MCF 10A (cell line): Measurements from ENCODE around the gene SLC35F5. TPM values are rescaled to one million over a fixed set of nuclear protein-coding genes. Genes with fewer than 3 reads are reported as not detected.
A peak's percentile ranks its signal among the peaks of the same experiment; 100 is the strongest.

Source experiments
- BruUV-seq: library from RNA; stranded (reverse); fragments of 400-500 nt; replicated peaks from 2 replicates; lab custom pipeline; 2021; lab: Mats Ljungman, UMichigan
- CTCF ChIA-PET: fragments of 300-600 bp; sonication (Branson Sonifier 250); formaldehyde crosslinking; extraction: SDS; loops from one replicate; lab custom pipeline; 2021; ENCODE audit warnings: antibody characterized with exemption, inconsistent platforms; lab: Yijun Ruan, JAX
- POLR2A ChIA-PET: fragments of 300-600, 350-650 bp; sonication (Branson Sonifier 250); formaldehyde crosslinking; extraction: SDS; loops from one replicate; lab custom pipeline; 2020; ENCODE audit warnings: antibody characterized with exemption, inconsistent platforms; lab: Yijun Ruan, JAX
- DNase-seq: peaks from one replicate; pipeline ENCODE4 v3.0.0-alpha.2; 2018; ENCODE audit not compliant: unreplicated experiment
- H3K27ac Mint-ChIP-seq: one replicate; pipeline ENCODE4 v1.8.0; 2022; ENCODE audit warnings: mild to moderate bottlenecking, low read depth, mixed read lengths; ENCODE audit not compliant: unreplicated experiment
- H3K27me3 Mint-ChIP-seq: one replicate; pipeline ENCODE4 v1.8.0; 2022; ENCODE audit warnings: mixed read lengths; ENCODE audit not compliant: insufficient read depth, unreplicated experiment
- H3K36me3 Mint-ChIP-seq: one replicate; pipeline ENCODE4 v1.8.0; 2022; ENCODE audit warnings: mild to moderate bottlenecking, moderate library complexity, mixed read lengths; ENCODE audit not compliant: insufficient read depth, unreplicated experiment
- H3K4me1 Mint-ChIP-seq: one replicate; pipeline ENCODE4 v1.8.0; 2022; ENCODE audit warnings: mixed read lengths; ENCODE audit not compliant: insufficient read depth, unreplicated experiment
- H3K4me3 Mint-ChIP-seq: one replicate; pipeline ENCODE4 v1.8.0; 2022; ENCODE audit warnings: mild to moderate bottlenecking, moderate library complexity, mixed read lengths; ENCODE audit not compliant: unreplicated experiment
- H3K9me3 Mint-ChIP-seq: one replicate; pipeline ENCODE4 v1.8.0; 2022; ENCODE audit warnings: mixed read lengths; ENCODE audit not compliant: unreplicated experiment
- intact Hi-C: fragments of 100-400 bp; cut with micrococcal nuclease; formaldehyde crosslinking; loops from 2 replicates; pipeline ENCODE4 v1.14.1; 2022
- total RNA-seq: library from RNA; stranded (reverse); gene quantifications from 2 replicates; pipeline ENCODE4 v1.2.3, GENCODE V29; 2022
- TF ChIP-seq, protein P1 (sequence below): fragments of 200-600 bp; IDR thresholded peaks from one replicate; pipeline ENCODE4 v1.8.0; 2022; ENCODE audit warnings: antibody characterized with exemption, mild to moderate bottlenecking; ENCODE audit not compliant: unreplicated experiment

SLC35F5 gene
- total RNA-seq, 1 experiment from 2014 or later, result 52.7 TPM

DNA sequence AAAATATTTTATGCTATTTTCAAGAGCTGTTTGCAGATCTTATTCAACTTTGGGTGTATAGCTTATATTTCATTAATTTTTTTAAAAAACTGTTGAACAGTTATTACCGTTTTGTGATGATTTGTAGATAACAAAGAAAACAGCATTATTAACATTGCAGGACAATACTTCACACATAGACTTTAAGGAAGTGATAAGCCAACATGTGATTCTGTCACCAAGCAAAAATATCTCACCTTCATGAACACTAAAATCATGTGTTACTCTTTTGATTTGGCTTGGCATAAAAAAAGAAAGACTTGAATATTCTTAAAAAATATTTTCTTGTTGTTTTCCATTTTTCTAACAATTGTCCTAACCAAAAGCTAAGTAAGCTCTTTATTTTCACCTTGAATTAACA is 33.0 kb downstream of the SLC35F5 start:
- DNase-seq, result no peak
- Mint-ChIP-seq H3K9me3 (no peaks in the 10 kb centered on the region), H3K27ac (no peak overlapping the region), H3K4me3 (no peak overlapping the region), H3K4me1 (no peaks in the 10 kb centered on the region), H3K27me3 (no peaks in the 10 kb centered on the region), H3K36me3 (peaks cover 26% of the 10 kb centered on the region)
- intact Hi-C loops, result no loop called here
- ChIA-PET POLR2A (interaction anchor here (1.1 to 1.4 kb wide), 3 partner anchors 9 to 13 kb away, joined by 3 to 4 read pairs (median 3); no protein-coding TSS in a partner anchor), CTCF (interaction anchor here (0.7 kb wide), 1 partner anchor 120 kb away, joined by 4 read pairs; no protein-coding TSS in a partner anchor)
- BruUV-seq, result no TSS peak
- TF ChIP-seq, protein P1, sequence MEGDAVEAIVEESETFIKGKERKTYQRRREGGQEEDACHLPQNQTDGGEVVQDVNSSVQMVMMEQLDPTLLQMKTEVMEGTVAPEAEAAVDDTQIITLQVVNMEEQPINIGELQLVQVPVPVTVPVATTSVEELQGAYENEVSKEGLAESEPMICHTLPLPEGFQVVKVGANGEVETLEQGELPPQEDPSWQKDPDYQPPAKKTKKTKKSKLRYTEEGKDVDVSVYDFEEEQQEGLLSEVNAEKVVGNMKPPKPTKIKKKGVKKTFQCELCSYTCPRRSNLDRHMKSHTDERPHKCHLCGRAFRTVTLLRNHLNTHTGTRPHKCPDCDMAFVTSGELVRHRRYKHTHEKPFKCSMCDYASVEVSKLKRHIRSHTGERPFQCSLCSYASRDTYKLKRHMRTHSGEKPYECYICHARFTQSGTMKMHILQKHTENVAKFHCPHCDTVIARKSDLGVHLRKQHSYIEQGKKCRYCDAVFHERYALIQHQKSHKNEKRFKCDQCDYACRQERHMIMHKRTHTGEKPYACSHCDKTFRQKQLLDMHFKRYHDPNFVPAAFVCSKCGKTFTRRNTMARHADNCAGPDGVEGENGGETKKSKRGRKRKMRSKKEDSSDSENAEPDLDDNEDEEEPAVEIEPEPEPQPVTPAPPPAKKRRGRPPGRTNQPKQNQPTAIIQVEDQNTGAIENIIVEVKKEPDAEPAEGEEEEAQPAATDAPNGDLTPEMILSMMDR, result no peak

DNA sequence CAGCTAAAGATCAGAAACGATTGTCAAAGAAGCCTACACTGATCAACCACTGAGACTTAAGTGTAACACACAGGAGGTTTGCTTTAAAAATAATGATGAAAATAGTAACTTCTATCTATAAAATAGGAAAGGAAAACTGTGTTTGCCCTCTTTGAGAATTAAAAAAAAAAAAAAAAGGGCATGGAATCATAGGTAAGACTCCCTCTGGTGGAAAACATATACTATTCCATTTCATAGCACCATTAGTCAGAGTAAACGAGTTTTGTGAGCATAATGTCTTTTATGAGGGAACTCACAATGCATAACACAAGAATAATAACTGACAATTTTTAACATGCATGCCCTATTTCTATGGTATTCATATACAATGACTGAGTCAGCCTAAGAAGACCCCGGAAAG is 36.3 kb downstream of the SLC35F5 start:
- POLR2A ChIA-PET, result interaction anchor here (0.6 kb wide), 1 partner anchor 10 kb away, joined by 3 read pairs; no protein-coding TSS in a partner anchor
- peak; percentile 13 for DNase-seq
- CTCF ChIA-PET, result interaction anchor here (0.6 to 1.3 kb wide), 5 partner anchors 14 to 818 kb away, joined by 3 to 4 read pairs (median 4); no protein-coding TSS in a partner anchor

DNA sequence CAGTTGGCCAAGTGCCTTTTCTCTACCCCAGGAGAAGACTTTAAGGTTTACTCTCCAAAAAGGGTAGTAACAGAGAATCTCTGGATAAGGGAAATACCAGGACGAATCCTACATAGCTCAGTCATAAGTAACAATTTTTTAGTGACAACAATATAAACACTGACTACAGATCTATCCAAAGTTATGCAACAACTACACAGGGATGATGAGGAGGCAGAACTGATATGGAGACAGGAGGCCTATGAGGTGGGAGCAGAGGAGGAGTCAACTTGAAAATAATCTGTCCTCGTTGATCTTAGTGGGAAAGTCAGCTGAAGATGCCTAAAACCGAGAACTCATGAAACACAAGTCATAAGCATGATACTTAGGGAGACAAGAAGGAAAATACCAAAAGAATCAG is 40.2 kb downstream of the SLC35F5 start:
- Mint-ChIP-seq H3K9me3 (no peaks in the 10 kb centered on the region), H3K36me3 (peaks cover 43% of the 10 kb centered on the region), H3K4me1 (no peaks in the 10 kb centered on the region), H3K27me3 (no peaks in the 10 kb centered on the region), H3K4me3 (no peak overlapping the region), H3K27ac (no peak overlapping the region)
- ChIA-PET CTCF (interaction anchor here (0.6 to 1.0 kb wide), 3 partner anchors 13 to 185 kb away, joined by 3 to 4 read pairs (median 3); no protein-coding TSS in a partner anchor), POLR2A (interaction anchor here (2.6 kb wide), 1 partner anchor 9 kb away, joined by 11 read pairs; no protein-coding TSS in a partner anchor)
- TF ChIP-seq, protein P1, result no peak
- DNase-seq, result no peak
- intact Hi-C loops, result no loop called here
- BruUV-seq, result no TSS peak

More for the DNA sequence above, 36.3 kb downstream of the SLC35F5 start:
- Mint-ChIP-seq H3K36me3 (peaks cover 34% of the 10 kb centered on the region), H3K27ac (no peak overlapping the region), H3K4me3 (no peak overlapping the region), H3K9me3 (no peaks in the 10 kb centered on the region), H3K4me1 (no peaks in the 10 kb centered on the region), H3K27me3 (no peaks in the 10 kb centered on the region)
- intact Hi-C loops, result no loop called here
- TF ChIP-seq, protein P1, result no peak
- no TSS peak for BruUV-seq

DNA sequence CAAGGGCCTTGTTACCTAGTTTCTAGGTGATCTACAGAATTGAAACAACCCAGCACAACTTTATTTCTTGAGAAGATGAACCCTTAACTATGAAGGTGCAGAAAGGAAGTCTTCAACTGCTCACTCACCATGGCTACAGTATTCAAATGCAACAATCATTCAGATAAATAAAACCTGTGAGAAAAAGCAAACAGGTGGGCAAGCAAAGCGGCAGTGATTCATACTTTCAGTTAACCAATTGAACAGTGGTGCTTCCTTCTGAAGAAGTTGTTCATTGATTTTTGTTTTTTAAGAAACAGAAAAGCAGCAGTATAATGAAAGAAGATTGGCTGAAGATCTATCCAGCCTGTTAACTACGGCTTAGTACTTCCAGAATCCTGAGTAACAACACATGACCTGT is 43.5 kb downstream of the SLC35F5 start:
- Mint-ChIP-seq H3K36me3 (peaks cover 36% of the 10 kb centered on the region), H3K9me3 (no peaks in the 10 kb centered on the region), H3K4me3 (no peak overlapping the region), H3K27me3 (no peaks in the 10 kb centered on the region), H3K27ac (no peak overlapping the region), H3K4me1 (no peaks in the 10 kb centered on the region)
- ChIA-PET CTCF (no interaction called here), POLR2A (no interaction called here)
- intact Hi-C loops, result no loop called here
- TF ChIP-seq, protein P1, result no peak
- BruUV-seq, result no TSS peak
- DNase-seq, result no peak
